Tongue (tissue), 2 donors: ENCODE results near the gene DCUN1D5. TPM values are rescaled to one million over a fixed set of nuclear protein-coding genes. Genes with fewer than 3 reads are reported as not detected.

ENCODE experiments used
- DNase-seq: peaks from one replicate; pipeline ENCODE4 v3.0.0-alpha.2; 2015
- total RNA-seq: library from RNA; depleted of rRNA; stranded (reverse); fragments of >200 nt; gene quantifications from one replicate; pipeline ENCODE4 v1.2.3, GENCODE V29; 2014

DCUN1D5 gene
- 44.5 TPM for total RNA-seq

DNA sequence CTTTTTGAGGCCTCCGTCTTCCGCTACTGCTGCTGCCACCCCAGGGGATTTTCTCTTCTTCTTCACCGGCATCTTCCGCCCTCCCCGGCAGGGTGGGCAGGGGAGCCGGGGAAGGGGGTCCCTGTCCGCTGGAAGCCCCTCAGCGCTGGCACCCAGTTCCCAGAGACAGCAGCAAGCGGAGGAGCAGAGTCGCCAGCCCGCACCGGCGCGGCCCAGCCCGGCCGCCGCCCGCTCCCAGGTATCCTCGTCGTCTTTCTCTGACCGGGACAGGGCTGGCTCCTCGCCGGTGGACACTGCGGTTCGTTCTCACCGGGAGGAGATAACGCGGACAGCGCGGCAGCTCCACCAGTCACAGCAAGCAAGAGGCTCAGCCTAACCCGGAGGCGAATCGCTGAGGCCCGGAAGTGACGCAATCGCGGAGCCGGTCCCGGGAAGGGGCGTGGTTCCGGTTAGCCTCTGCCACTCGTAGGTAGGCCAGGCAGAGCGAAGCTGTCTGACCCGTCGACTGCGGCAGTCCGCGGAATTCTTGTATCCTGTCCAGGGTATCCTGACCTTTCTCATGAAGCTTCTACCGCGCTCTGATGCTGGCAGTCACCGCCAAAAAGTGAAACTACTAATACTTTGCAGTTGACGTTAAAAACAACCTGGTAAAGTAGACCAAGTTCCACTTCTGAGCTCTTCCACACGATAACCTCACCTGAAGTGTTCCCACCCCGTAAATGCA is at the start of gene DCUN1D5:
TSS of gene DCUN1D5 (minus strand) at position 360 of the 724 bp plus-strand sequence. CDS start at position 72, 288 bp downstream.
- peak; percentile 98 for DNase-seq

GRCh38 chr11:103125462-103125861 is 33.5 kb upstream of the DCUN1D5 start:
- no peak for DNase-seq

GRCh38 chr11:103114836-103115235 is 22.9 kb upstream of the DCUN1D5 start:
- DNase-seq, result no peak

GRCh38 chr11:103112364-103112763 is 20.4 kb upstream of the DCUN1D5 start:
- no peak for DNase-seq

DNA sequence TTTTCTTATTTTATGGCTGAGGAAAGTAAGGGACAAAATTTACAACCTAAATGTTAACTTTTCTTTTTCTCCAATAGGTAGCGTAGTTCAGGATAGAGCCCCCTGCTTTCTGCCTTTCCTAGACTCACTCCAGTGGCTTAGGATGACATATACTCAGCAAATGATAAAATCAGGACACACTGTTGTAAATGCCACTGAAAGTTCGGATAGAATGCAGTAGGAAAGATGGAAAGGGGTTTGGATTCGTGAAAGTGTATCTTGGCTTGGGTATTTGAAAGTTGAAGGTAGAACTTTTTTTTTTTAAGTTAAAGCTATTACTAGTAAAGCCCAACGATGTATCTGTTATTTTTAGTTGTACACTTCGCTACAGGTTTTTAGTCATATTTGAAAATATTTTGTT is 19.4 kb upstream of the DCUN1D5 start:
- no peak for DNase-seq

DNA sequence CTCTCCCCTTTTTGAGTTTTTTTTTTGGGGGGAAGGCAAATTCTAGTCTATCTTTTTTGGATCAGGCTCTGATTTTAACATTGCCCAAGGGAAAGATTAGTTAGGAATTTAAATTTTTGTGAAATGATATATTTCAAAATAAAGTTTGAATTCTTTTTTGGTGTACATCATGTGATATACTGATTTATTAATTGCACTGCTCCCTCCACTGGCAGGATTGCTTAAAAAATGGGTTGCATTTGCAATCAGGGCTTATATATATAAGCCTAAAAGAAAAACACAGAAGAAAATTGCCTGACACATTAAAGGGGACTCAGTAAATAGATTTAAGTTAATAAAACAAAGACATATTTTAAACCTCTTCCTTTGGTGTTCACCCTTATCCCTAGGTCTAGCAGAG is 18.4 kb upstream of the DCUN1D5 start:
- peak; percentile 41 for DNase-seq

DNA sequence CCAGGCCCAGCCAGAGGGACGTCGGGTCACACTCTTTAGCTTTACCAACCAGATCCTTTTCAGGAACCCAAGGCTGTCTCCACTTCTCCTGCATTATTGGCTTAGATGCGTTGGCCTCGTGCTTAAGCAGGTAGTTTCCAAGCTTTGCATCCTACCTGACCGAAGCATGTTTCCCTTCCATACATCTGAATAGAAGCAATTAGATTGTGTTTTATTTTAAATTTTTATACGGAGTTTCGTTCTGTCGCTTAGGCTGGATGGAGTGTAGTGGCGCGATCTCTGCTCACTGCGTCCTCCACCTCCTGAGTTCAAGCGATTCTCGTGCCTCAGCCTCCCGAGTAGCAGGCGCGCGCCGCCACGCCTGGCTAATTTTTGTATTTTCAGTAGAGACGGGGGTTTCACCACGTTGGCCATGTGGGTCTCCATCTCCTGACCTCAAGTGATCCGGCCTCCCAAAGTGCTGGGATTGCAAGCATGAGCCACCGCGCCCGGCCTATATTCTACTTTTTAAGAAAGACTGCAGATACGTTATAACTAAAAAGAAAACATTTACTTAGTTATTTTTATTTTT is 17.9 kb upstream of the DCUN1D5 start:
- no peak for DNase-seq

DNA sequence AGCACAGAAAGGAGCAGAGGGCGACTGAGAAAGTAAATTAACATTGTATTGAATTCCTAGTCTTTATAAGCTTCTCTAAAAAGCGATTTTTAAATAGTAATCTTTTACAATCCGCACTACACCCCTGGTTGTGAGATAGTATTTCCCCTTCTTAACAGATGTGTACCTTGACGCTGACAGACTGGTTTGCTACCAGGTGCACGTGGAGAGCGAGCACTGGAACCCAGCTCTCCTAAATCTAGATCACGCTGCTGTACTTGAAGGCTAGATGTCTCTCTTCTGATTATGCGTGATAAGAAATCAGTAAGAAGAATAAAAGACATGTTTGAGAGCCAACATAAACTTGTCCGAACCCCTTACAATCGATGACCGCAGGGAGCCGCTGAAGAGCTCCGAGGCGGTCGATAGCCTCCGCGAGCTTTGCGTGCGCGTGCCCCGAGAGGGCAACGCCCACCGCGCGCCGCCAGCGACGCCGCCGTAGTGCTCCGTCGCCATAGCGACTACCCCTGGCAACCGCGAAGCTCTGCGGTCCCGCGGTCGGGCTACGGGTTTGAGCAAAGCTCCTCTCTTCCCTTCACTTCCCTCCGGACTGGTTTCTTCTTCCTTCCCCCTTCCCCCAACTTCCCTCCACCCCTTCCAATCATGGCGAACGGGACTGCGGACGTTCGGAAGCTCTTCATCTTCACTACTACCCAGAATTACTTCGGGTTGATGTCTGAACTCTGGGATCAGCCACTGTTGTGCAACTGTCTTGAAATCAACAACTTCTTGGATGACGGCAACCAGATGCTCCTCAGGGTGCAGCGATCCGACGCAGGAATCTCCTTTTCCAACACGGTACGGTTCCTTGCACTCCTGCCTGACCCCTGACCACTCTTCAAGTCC is 17.2 kb upstream of the DCUN1D5 start, which contains the start of gene DYNC2H1:
TSS of gene DYNC2H1 (plus strand) at position 494 of the 885 bp plus-strand sequence. CDS start at position 643, 149 bp downstream.
- peak; percentile 96 for DNase-seq

- DNase-seq, result no peak
Observed at GRCh38 chr11:103097279-103097678, 5.3 kb upstream of the DCUN1D5 start.

- peak; percentile 48 for DNase-seq
Observed at GRCh38 chr11:103091064-103091800, 728 bp downstream of the DCUN1D5 start.

GRCh38 chr11:103086461-103086860 is 5.5 kb downstream of the DCUN1D5 start:
- no peak for DNase-seq

- DNase-seq, result no peak
Observed at GRCh38 chr11:103085758-103086365, 6.1 kb downstream of the DCUN1D5 start.

DNA sequence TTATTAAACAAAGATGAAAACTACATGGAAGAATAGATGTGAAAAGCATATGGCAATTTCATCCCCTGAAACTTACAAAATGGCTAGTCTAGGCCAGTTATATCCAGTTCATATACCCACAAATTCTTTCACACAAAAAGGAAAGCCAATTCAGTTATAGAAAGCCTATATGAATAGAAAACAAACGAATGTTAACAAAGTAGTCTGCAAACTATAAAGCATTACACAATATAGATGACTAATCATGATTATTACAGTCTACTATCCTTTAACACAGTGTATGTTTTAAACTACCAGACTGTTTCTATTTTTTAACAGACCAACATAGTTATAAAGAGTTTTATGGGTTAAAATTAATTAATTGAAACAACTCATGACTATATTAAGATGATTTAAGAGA is 12.1 kb downstream of the DCUN1D5 start:
- DNase-seq, result no peak

DNA sequence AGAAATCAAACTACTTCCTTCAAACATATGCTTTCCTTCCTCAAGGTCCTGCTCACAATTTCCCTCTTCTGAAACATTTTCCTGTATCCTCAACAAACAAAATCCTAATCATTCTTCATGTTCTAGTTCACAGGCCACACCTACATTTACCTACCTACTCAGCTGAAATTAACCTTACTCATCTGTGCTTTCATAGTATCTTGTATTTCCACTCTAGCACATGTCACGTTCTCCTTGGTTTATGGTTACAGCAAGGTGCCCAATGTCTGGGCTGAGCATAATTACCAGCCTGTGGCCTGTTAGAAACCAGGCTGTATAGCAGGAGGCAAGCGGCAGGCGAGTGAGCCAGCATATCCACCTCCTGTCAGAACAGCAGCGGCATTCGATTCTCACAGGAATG is 13.2 kb downstream of the DCUN1D5 start:
- no peak for DNase-seq

- DNase-seq, result no peak
Observed at GRCh38 chr11:103077554-103077953, 14.4 kb downstream of the DCUN1D5 start.

DNA sequence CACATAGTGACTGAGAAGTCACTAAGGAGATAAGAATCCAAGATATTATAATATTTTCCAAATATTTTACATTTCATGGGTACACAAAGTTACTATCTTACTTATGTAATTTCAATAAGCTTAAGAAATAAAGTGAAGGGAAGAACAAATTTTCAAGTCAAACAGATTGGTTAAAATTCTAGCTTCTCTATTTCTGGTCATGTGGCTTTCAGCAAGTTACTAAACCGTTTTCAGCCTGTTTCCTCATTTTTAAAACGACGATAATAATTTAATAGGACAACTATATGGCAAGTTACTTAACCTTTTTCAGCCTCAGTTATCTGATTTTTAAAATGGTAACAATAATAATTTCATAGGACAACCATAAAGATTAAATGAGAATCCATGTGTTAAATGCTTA is 15.6 kb downstream of the DCUN1D5 start:
- DNase-seq, result no peak

- no peak for DNase-seq
Observed at GRCh38 chr11:103071008-103071407, 21.0 kb downstream of the DCUN1D5 start.

DNA sequence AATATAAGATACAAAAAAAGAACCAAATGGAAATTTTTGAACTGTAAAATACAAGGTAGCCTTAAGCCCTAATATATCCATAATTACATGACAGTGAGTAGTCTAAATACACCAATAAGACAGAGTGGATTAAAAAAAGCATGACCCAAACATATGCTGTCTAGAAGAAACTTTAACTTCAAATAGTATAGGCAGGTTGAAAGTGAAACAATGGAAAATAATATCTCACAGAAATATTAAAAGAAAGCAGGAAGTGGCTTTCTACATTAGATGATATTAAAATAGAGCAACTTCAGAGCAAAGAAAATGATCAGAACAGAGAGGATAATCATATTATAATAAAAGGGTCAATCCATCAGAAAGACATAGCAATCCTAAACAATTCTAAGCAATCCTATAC is 21.8 kb downstream of the DCUN1D5 start:
- no peak for DNase-seq

- no peak for DNase-seq
Observed at GRCh38 chr11:103069367-103069766, 22.6 kb downstream of the DCUN1D5 start.

GRCh38 chr11:103067118-103067517 is 24.8 kb downstream of the DCUN1D5 start:
- DNase-seq, result no peak

- DNase-seq, result no peak
Observed at GRCh38 chr11:103061656-103062055, 30.3 kb downstream of the DCUN1D5 start.
